Neural cell (in vitro differentiated cells): ENCODE measurements around the gene RHOH. TPM values are rescaled to one million over a fixed set of nuclear protein-coding genes. Genes with fewer than 3 reads are reported as not detected.

Experiments
- H2AFZ ChIP-seq: fragments of 200-600, 300-800 bp; sonication (generic), shearing (Covaris generic); 2 replicates; pipeline ENCODE4 v1.6.0; 2014; ENCODE audit warnings: low read depth, mild to moderate bottlenecking, antibody characterized with exemption, low read length, moderate library complexity
- H3F3A ChIP-seq: fragments of 200-600 bp; shearing (Covaris generic); 2 replicates; pipeline ENCODE4 v1.6.1; 2016; ENCODE audit warnings: mild to moderate bottlenecking, moderate library complexity, mixed read lengths, antibody characterized with exemption, low read length; ENCODE audit not compliant: insufficient read depth, poor library complexity, severe bottlenecking
- H3K27ac ChIP-seq: fragments of 200-600, 300-800 bp; sonication (generic), shearing (Covaris generic); 2 replicates; pipeline ENCODE4 v1.5.1; 2014; ENCODE audit warnings: mild to moderate bottlenecking, low read length, moderate library complexity
- H3K27me3 ChIP-seq: fragments of 300-800, 200-600 bp; sonication (generic), shearing (Covaris generic); 2 replicates; pipeline ENCODE4 v1.6.0; 2014; ENCODE audit warnings: mild to moderate bottlenecking, low read depth, low read length, moderate library complexity; ENCODE audit not compliant: insufficient read depth
- H3K36me3 ChIP-seq: fragments of 300-800, 200-600 bp; sonication (generic), shearing (Covaris generic); 2 replicates; pipeline ENCODE4 v1.5.1; 2014; ENCODE audit warnings: mild to moderate bottlenecking, antibody characterized with exemption, low read length, moderate library complexity; ENCODE audit not compliant: insufficient read depth
- H3K4me2 ChIP-seq: fragments of 300-800, 200-600 bp; sonication (generic), shearing (Covaris generic); 2 replicates; pipeline ENCODE4 v1.6.0; 2014; ENCODE audit warnings: mild to moderate bottlenecking, low read length
- H3K4me3 ChIP-seq: fragments of 300-800, 200-600 bp; sonication (generic), shearing (Covaris generic); 2 replicates; pipeline ENCODE4 v1.5.1; 2014; ENCODE audit warnings: mild to moderate bottlenecking, low read length, moderate library complexity
- H3K79me2 ChIP-seq: fragments of 200-600 bp; shearing (Covaris generic); replicated peaks from 2 replicates; pipeline ENCODE4 v1.6.0; 2014; ENCODE audit warnings: mild to moderate bottlenecking, low read length, moderate library complexity; ENCODE audit not compliant: insufficient read depth
- H3K9ac ChIP-seq: fragments of 300-800, 200-600 bp; sonication (generic), shearing (Covaris generic); 2 replicates; pipeline ENCODE4 v1.6.1; 2016; ENCODE audit warnings: mild to moderate bottlenecking, low read length, mixed read lengths
- H3K9me2 ChIP-seq: fragments of 200-600 bp; shearing (Covaris generic); 2 replicates; pipeline ENCODE4 v1.6.1; 2016; ENCODE audit warnings: mild to moderate bottlenecking, low read length, mixed read lengths; ENCODE audit not compliant: insufficient read depth
- H3K9me3 ChIP-seq: fragments of 200-600, 300-800 bp; sonication (generic), shearing (Covaris generic); 2 replicates; pipeline ENCODE4 v1.6.1; 2016; ENCODE audit warnings: mild to moderate bottlenecking, mixed run types, low read length, moderate library complexity, mixed read lengths
- H4K20me1 ChIP-seq: fragments of 200-600 bp; shearing (Covaris generic); 2 replicates; pipeline ENCODE4 v1.6.1; 2016; ENCODE audit warnings: mild to moderate bottlenecking, mixed run types; ENCODE audit not compliant: insufficient read depth
- EP300 ChIP-seq: fragments of 450-650 bp; conservative IDR thresholded peaks from 2 replicates; pipeline ENCODE4 v1.6.1; 2014; ENCODE audit warnings: antibody characterized with exemption, mild to moderate bottlenecking, moderate library complexity; ENCODE audit not compliant: poor library complexity, severe bottlenecking
- EZH2 ChIP-seq: fragments of 200-600, 300-800 bp; shearing (Covaris generic), sonication (generic); IDR thresholded peaks from 2 replicates; pipeline ENCODE4 v1.6.1; 2014; ENCODE audit warnings: antibody characterized with exemption, low read length, borderline replicate concordance, mild to moderate bottlenecking; ENCODE audit not compliant: insufficient read depth, poor library complexity, severe bottlenecking
- MXI1 ChIP-seq: fragments of 450-650 bp; conservative IDR thresholded peaks from 2 replicates; pipeline ENCODE4 v1.6.1; 2014; ENCODE audit warnings: antibody characterized with exemption, mild to moderate bottlenecking; ENCODE audit not compliant: poor library complexity, severe bottlenecking
- POLR2AphosphoS5 ChIP-seq: IDR thresholded peaks from 2 replicates; pipeline ENCODE4 v1.6.1; 2012
- RAD21 ChIP-seq: fragments of 450-650 bp; conservative IDR thresholded peaks from 2 replicates; pipeline ENCODE4 v1.6.1; 2014; ENCODE audit warnings: antibody characterized with exemption, mild to moderate bottlenecking, moderate library complexity
- SMC3 ChIP-seq: fragments of 450-650 bp; conservative IDR thresholded peaks from 2 replicates; pipeline ENCODE4 v1.6.1; 2014; ENCODE audit warnings: antibody characterized with exemption, mild to moderate bottlenecking, moderate library complexity; ENCODE audit not compliant: poor library complexity
- TAF1 ChIP-seq: IDR thresholded peaks from 2 replicates; pipeline ENCODE4 v1.6.1; 2012; ENCODE audit warnings: low read depth
- polyA plus RNA-seq: library from polyadenylated mRNA; depleted of rRNA; stranded (reverse); fragments of >200 nt; gene quantifications from 2 replicates; pipeline ENCODE4 v1.2.3, GENCODE V29; 2014
- TF ChIP-seq, protein P1 (sequence below): fragments of 450-650 bp; IDR thresholded peaks from 2 replicates; pipeline ENCODE4 v1.5.1; 2014; ENCODE audit warnings: antibody characterized with exemption, mild to moderate bottlenecking, moderate library complexity; ENCODE audit not compliant: poor library complexity, severe bottlenecking
- TF ChIP-seq, protein P2 (sequence below): IDR thresholded peaks from 2 replicates; pipeline ENCODE4 v1.6.1; 2012; ENCODE audit warnings: borderline replicate concordance

RHOH gene
- polyA plus RNA-seq, 1 donor from 2014 or later, result not detected

- Histone ChIP-seq H3K36me3 (no peaks in the 10 kb centered on the region), H3F3A (no peaks in the 10 kb centered on the region), H3K27ac (no peak overlapping the region), H3K4me2 (no peak overlapping the region), H3K9me3 (no peaks in the 10 kb centered on the region), H3K27me3 (no peaks in the 10 kb centered on the region), H2AFZ (no peak overlapping the region), H3K79me2 (no peaks in the 10 kb centered on the region), H3K9me2 (no peaks in the 10 kb centered on the region), H3K4me3 (no peak overlapping the region), H4K20me1 (no peaks in the 10 kb centered on the region), H3K9ac (no peak overlapping the region)
- TF ChIP-seq, protein P1, sequence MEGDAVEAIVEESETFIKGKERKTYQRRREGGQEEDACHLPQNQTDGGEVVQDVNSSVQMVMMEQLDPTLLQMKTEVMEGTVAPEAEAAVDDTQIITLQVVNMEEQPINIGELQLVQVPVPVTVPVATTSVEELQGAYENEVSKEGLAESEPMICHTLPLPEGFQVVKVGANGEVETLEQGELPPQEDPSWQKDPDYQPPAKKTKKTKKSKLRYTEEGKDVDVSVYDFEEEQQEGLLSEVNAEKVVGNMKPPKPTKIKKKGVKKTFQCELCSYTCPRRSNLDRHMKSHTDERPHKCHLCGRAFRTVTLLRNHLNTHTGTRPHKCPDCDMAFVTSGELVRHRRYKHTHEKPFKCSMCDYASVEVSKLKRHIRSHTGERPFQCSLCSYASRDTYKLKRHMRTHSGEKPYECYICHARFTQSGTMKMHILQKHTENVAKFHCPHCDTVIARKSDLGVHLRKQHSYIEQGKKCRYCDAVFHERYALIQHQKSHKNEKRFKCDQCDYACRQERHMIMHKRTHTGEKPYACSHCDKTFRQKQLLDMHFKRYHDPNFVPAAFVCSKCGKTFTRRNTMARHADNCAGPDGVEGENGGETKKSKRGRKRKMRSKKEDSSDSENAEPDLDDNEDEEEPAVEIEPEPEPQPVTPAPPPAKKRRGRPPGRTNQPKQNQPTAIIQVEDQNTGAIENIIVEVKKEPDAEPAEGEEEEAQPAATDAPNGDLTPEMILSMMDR, result no peak
- TF ChIP-seq SMC3 (no peak), TAF1 (no peak), EP300 (no peak), MXI1 (no peak), POLR2AphosphoS5 (no peak), EZH2 (no peak), RAD21 (no peak)
- TF ChIP-seq, protein P2, sequence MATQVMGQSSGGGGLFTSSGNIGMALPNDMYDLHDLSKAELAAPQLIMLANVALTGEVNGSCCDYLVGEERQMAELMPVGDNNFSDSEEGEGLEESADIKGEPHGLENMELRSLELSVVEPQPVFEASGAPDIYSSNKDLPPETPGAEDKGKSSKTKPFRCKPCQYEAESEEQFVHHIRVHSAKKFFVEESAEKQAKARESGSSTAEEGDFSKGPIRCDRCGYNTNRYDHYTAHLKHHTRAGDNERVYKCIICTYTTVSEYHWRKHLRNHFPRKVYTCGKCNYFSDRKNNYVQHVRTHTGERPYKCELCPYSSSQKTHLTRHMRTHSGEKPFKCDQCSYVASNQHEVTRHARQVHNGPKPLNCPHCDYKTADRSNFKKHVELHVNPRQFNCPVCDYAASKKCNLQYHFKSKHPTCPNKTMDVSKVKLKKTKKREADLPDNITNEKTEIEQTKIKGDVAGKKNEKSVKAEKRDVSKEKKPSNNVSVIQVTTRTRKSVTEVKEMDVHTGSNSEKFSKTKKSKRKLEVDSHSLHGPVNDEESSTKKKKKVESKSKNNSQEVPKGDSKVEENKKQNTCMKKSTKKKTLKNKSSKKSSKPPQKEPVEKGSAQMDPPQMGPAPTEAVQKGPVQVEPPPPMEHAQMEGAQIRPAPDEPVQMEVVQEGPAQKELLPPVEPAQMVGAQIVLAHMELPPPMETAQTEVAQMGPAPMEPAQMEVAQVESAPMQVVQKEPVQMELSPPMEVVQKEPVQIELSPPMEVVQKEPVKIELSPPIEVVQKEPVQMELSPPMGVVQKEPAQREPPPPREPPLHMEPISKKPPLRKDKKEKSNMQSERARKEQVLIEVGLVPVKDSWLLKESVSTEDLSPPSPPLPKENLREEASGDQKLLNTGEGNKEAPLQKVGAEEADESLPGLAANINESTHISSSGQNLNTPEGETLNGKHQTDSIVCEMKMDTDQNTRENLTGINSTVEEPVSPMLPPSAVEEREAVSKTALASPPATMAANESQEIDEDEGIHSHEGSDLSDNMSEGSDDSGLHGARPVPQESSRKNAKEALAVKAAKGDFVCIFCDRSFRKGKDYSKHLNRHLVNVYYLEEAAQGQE, result no peak
These were observed 3.4 kb downstream of the RHOH start for GRCh38 chr4:40199999-40200874.

DNA sequence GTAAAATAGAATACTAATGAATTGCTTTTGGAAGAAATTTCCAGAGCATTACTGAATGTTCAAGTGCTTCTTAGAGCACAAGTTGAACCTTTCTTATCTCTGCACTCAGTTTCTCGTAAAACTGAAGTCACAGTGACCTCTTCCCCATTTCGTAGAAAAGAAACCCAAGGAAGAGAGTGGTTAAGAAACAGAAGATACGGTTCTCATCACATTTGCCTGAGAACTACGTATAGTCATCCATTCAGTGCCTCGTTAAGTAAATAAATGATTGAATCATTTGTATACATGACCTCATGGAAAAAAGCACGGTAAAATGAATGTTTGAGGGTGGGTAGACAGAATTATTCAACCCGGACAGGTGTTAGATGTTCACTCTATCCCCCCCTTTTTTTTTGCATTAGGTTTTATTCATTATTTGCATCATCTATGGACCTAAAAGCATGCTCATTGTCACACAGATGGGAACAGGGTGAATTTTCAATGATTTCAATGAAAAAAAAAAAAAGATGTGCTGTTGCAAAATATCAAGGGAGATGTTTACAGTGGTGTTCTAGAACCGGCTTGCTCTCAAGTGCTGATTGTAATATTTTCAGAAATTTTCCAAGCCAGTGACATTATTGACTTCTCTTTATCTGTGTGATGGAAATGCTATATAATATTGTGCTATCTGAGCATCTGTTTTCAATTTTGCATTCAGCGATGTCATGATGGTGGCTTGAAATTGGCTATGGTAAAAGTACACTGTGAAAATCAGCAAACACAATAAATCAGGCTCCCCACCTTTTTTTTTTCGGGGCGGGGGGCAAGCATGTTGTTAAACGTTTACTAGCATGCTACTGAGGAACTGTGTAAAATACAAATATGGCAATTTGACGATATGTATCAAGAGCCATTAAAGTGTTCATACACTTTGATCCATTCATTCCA, 4.3 kb downstream of the RHOH start:
- H3K79me2 ChIP-seq, result no peaks in the 10 kb centered on the region
- no peak overlapping the region for H3K9ac ChIP-seq
- H3K27ac ChIP-seq, result no peak overlapping the region
- TF ChIP-seq TAF1 (no peak), RAD21 (no peak), EP300 (no peak), MXI1 (no peak), EZH2 (no peak), POLR2AphosphoS5 (no peak), SMC3 (no peak)
- TF ChIP-seq, protein P1, result no peak
- TF ChIP-seq, protein P2, result no peak
- H3K4me3 ChIP-seq, result no peak overlapping the region
- no peak overlapping the region for H3K4me2 ChIP-seq
- no peak overlapping the region for H2AFZ ChIP-seq
- H4K20me1 ChIP-seq, result no peaks in the 10 kb centered on the region
- H3K9me2 ChIP-seq, result no peaks in the 10 kb centered on the region
- no peaks in the 10 kb centered on the region for H3K27me3 ChIP-seq
- no peaks in the 10 kb centered on the region for H3K9me3 ChIP-seq
- no peaks in the 10 kb centered on the region for H3F3A ChIP-seq
- H3K36me3 ChIP-seq, result no peaks in the 10 kb centered on the region
